Gastrocnemius medialis (tissue), 4 donors: Measurements from ENCODE around the gene SYT7.

Source experiments
- POLR2A ChIP-seq, 2 donors: fragments of 450-650 bp; IDR thresholded peaks; one replicate each; pipeline ENCODE4 v1.6.1; 2017; ENCODE audit warnings: antibody characterized with exemption in 2 of 2, mild to moderate bottlenecking in 2 of 2, moderate library complexity in 2 of 2
- TF ChIP-seq, protein P1 (sequence below), 5 experiments: fragments of 450-650 bp in 3 of 5; fragments of 200-600 bp in 2 of 5; sonication (generic) in 2 of 5; IDR thresholded peaks in 4 of 5; conservative IDR thresholded peaks in 1 of 5; 1 replicate in 4 of 5; 2 replicates in 1 of 5; pipeline ENCODE4 v1.5.1; 2016 to 2019; ENCODE audit warnings: antibody characterized with exemption in 5 of 5, mild to moderate bottlenecking in 3 of 5, moderate library complexity in 3 of 5

DNA sequence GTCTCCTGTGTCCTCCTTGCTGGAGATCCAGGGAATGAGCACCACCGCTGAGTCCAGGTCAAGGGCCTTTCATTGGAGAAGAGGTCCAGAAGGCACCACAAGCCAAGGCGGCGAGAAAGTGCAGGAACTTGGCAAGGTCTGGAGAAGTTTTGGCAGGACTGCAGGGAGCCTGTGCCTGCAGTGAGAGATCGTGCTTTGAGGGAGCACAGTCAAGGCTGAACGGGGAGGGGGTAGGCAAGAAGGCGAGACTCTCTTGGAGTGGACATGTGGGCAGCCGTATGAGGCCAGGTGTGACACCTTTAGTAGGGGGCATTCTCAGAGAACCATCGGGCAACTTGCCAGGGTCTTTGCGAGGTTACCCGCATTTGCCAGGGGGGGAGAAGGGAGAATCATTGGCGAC, 41.9 kb downstream of the SYT7 start:
- no peak for TF ChIP-seq POLR2A (IDR thresholded peaks at IDR 0.05)
- TF ChIP-seq, protein P1, sequence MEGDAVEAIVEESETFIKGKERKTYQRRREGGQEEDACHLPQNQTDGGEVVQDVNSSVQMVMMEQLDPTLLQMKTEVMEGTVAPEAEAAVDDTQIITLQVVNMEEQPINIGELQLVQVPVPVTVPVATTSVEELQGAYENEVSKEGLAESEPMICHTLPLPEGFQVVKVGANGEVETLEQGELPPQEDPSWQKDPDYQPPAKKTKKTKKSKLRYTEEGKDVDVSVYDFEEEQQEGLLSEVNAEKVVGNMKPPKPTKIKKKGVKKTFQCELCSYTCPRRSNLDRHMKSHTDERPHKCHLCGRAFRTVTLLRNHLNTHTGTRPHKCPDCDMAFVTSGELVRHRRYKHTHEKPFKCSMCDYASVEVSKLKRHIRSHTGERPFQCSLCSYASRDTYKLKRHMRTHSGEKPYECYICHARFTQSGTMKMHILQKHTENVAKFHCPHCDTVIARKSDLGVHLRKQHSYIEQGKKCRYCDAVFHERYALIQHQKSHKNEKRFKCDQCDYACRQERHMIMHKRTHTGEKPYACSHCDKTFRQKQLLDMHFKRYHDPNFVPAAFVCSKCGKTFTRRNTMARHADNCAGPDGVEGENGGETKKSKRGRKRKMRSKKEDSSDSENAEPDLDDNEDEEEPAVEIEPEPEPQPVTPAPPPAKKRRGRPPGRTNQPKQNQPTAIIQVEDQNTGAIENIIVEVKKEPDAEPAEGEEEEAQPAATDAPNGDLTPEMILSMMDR (IDR thresholded peaks at IDR 0.05 in 4 of 5, conservative IDR thresholded peaks at IDR 0.05 in 1 of 5) = no peak
